Upper lobe of left lung (tissue), 4 donors: ENCODE data around the gene ADAMTSL2.

ENCODE experiments used
- POLR2AphosphoS5 ChIP-seq, 2 donors: sonication (generic); formaldehyde crosslinking; IDR thresholded peaks; one replicate each; pipeline ENCODE4 v1.5.1; 2017; ENCODE audit warnings: antibody characterized with exemption in 2 of 2
- TF ChIP-seq, protein P1 (sequence below), 6 experiments: fragments of 450-650 bp in 4 of 6; fragments of 200-600 bp in 2 of 6; sonication (generic) in 2 of 6; IDR thresholded peaks; one replicate each; pipeline ENCODE4 v1.5.1; 2016 to 2019; ENCODE audit warnings: antibody characterized with exemption in 6 of 6

DNA sequence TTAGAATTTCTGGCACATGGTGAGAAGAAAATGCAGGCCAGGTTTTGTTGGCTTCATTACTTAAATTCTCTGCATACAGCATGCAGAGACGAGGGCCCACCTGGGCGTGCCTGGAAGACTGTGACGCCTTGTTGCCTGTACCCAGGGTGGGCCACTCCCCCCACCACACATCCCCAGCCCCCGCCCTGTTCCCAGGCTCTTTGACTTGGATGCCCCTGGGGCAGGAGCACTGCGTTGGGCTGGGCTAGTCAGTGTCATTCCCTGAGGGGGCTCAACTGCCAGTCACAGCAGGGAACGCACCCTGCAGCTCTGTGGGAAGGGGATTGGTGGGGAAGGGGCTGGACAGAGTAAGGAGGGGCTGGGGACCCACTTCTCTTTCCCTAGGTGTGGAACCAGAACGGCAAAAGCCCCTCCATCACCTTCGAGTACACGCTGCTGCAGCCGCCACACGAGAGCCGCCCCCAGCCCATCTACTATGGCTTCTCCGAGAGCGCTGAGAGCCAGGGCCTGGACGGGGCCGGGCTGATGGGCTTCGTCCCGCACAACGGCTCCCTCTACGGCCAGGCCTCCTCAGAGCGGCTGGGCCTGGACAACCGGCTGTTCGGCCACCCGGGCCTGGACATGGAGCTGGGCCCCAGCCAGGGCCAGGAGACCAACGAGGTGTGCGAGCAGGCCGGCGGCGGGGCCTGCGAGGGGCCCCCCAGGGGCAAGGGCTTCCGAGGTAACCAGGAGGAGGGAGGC, 19.6 kb downstream of the ADAMTSL2 start:
- TF ChIP-seq, protein P1, sequence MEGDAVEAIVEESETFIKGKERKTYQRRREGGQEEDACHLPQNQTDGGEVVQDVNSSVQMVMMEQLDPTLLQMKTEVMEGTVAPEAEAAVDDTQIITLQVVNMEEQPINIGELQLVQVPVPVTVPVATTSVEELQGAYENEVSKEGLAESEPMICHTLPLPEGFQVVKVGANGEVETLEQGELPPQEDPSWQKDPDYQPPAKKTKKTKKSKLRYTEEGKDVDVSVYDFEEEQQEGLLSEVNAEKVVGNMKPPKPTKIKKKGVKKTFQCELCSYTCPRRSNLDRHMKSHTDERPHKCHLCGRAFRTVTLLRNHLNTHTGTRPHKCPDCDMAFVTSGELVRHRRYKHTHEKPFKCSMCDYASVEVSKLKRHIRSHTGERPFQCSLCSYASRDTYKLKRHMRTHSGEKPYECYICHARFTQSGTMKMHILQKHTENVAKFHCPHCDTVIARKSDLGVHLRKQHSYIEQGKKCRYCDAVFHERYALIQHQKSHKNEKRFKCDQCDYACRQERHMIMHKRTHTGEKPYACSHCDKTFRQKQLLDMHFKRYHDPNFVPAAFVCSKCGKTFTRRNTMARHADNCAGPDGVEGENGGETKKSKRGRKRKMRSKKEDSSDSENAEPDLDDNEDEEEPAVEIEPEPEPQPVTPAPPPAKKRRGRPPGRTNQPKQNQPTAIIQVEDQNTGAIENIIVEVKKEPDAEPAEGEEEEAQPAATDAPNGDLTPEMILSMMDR (IDR thresholded peaks at IDR 0.05) = no peak
- TF ChIP-seq POLR2AphosphoS5 (IDR thresholded peaks at IDR 0.05) = no peak
